Right lobe of liver (tissue), 4 donors: ENCODE measurements around the gene RASAL1.

Source experiments
- POLR2A ChIP-seq: fragments of 450-650 bp; IDR thresholded peaks from one replicate; pipeline ENCODE4 v1.6.1; 2017; ENCODE audit warnings: antibody characterized with exemption, mild to moderate bottlenecking
- TF ChIP-seq, protein P1 (sequence below), 4 donors: fragments of 200-600 bp in 3 of 4; fragments of 450-650 bp in 1 of 4; IDR thresholded peaks; one replicate each; pipeline versions ENCODE4 v1.5.1 to v1.8.0; 2016 to 2022; ENCODE audit warnings: antibody characterized with exemption in 4 of 4, mild to moderate bottlenecking in 2 of 4
- donor health status: DM: no; HTN: no; CAD: no.
- donor health status: DM: no; HTN: no; CAD: no.
- donor health status: DM: no; HTN: yes; CAD: no.

DNA sequence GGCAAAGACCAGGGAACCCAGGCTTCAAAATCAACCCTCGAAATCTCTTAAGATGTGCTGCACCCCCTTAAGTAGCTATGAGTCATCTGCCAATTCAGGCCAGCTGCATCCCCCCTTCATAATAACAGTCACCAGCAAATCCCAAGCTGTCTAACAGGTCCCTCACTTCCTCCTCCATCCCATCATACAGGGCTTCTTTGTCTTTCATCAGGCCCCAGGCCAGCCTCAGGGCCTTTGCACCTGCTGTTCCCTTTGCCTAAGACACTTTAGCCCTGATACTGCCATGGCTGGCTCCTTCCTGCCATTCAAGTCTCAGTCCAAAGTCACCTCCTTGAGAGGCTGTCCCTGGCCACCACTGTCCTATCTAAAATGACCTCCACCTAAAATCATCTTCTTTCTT lies 4.0 kb downstream of the RASAL1 start:
- TF ChIP-seq, protein P1, sequence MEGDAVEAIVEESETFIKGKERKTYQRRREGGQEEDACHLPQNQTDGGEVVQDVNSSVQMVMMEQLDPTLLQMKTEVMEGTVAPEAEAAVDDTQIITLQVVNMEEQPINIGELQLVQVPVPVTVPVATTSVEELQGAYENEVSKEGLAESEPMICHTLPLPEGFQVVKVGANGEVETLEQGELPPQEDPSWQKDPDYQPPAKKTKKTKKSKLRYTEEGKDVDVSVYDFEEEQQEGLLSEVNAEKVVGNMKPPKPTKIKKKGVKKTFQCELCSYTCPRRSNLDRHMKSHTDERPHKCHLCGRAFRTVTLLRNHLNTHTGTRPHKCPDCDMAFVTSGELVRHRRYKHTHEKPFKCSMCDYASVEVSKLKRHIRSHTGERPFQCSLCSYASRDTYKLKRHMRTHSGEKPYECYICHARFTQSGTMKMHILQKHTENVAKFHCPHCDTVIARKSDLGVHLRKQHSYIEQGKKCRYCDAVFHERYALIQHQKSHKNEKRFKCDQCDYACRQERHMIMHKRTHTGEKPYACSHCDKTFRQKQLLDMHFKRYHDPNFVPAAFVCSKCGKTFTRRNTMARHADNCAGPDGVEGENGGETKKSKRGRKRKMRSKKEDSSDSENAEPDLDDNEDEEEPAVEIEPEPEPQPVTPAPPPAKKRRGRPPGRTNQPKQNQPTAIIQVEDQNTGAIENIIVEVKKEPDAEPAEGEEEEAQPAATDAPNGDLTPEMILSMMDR (IDR thresholded peaks at IDR 0.05): no peak
- no peak for TF ChIP-seq POLR2A
